IMR-90 (cell line): ENCODE measurements around the gene APLF. TPM values are rescaled to one million over a fixed set of nuclear protein-coding genes. Genes with fewer than 3 reads are reported as not detected.

ENCODE experiments used
- ATAC-seq: fragments of 200-7000 bp; cut with Tn5 transposase; 2 replicates; pipeline ENCODE4 v1.9.1; 2020; ENCODE audit warnings: low read depth, mild to moderate bottlenecking, moderate library complexity
- BruUV-seq: library from RNA; stranded (reverse); fragments of 400-500 nt; replicated peaks from 2 replicates; lab custom pipeline; 2021; lab: Mats Ljungman, UMichigan
- CTCF ChIA-PET: fragments of 300-600 bp; formaldehyde crosslinking; extraction: SDS; loops from one replicate; lab custom pipeline; 2021; ENCODE audit warnings: antibody characterized with exemption; lab: Yijun Ruan, JAX
- POLR2A ChIA-PET: fragments of 300-600 bp; sonication (Branson Sonifier 250); formaldehyde crosslinking; loops from one replicate; lab custom pipeline; 2022; ENCODE audit warnings: antibody characterized with exemption; ENCODE audit not compliant: unreplicated experiment; lab: Charles Lee
- DNase-seq: peaks from one replicate; pipeline ENCODE4 v3.0.0; 2013
- H2AFZ ChIP-seq: replicated peaks from 2 replicates; pipeline ENCODE3; 2013; ENCODE audit warnings: low read length, mild to moderate bottlenecking; ENCODE audit not compliant: poor library complexity
- H2AK5ac ChIP-seq: 2 replicates; pipeline ENCODE4 v1.6.1; 2013; ENCODE audit warnings: low read depth, low read length, inconsistent platforms
- H2AK9ac ChIP-seq: replicated peaks from 2 replicates; pipeline ENCODE3; 2013; ENCODE audit warnings: mild to moderate bottlenecking, low read depth, low read length, moderate library complexity; ENCODE audit not compliant: poor library complexity
- H2BK120ac ChIP-seq: 2 replicates; pipeline ENCODE4 v1.6.1; 2013; ENCODE audit warnings: low read depth, low read length, inconsistent platforms
- H2BK15ac ChIP-seq: 3 replicates; pipeline ENCODE4 v1.6.1; 2013; ENCODE audit warnings: low read depth, low read length, inconsistent platforms
- H2BK20ac ChIP-seq: 2 replicates; pipeline ENCODE4 v1.6.1; 2013; ENCODE audit warnings: low read depth, mild to moderate bottlenecking, inconsistent platforms, low read length, moderate library complexity
- H2BK5ac ChIP-seq: 2 replicates; pipeline ENCODE4 v1.6.1; 2013; ENCODE audit warnings: mild to moderate bottlenecking, low read depth, low read length, inconsistent platforms; ENCODE audit not compliant: poor library complexity, severe bottlenecking
- H3K14ac ChIP-seq: replicated peaks from 2 replicates; pipeline ENCODE4 v1.6.1; 2013; ENCODE audit warnings: low read depth, low read length, inconsistent platforms
- H3K18ac ChIP-seq: 2 replicates; pipeline ENCODE4 v1.6.1; 2013; ENCODE audit warnings: low read depth, low read length, control low read depth
- H3K23ac ChIP-seq: 2 replicates; pipeline ENCODE4 v1.6.1; 2013; ENCODE audit warnings: low read depth, low read length, inconsistent platforms
- H3K27ac ChIP-seq: 2 replicates; pipeline ENCODE4 v1.5.1; 2013; ENCODE audit warnings: mild to moderate bottlenecking, control low read depth, low read length; ENCODE audit not compliant: insufficient read depth
- H3K27me3 ChIP-seq: 2 replicates; pipeline ENCODE4 v1.6.1; 2013; ENCODE audit warnings: low read length; ENCODE audit not compliant: control insufficient read depth, insufficient read depth
- H3K36me3 ChIP-seq: 2 replicates; pipeline ENCODE4 v1.6.1; 2013; ENCODE audit warnings: low read length, mixed read lengths; ENCODE audit not compliant: control insufficient read depth, insufficient read depth
- H3K4ac ChIP-seq: 2 replicates; pipeline ENCODE4 v1.6.1; 2013; ENCODE audit warnings: low read depth, low read length, inconsistent platforms
- H3K4me1 ChIP-seq: 2 replicates; pipeline ENCODE4 v1.6.1; 2013; ENCODE audit warnings: low read length, mixed read lengths; ENCODE audit not compliant: control insufficient read depth, insufficient read depth
- H3K4me2 ChIP-seq: 2 replicates; pipeline ENCODE4 v1.6.1; 2013; ENCODE audit warnings: low read depth, mild to moderate bottlenecking, control low read depth, low read length, moderate library complexity
- H3K4me3 ChIP-seq: 2 replicates; pipeline ENCODE4 v1.5.1; 2013; ENCODE audit warnings: low read depth, mild to moderate bottlenecking, control low read depth, low read length, moderate library complexity; ENCODE audit not compliant: insufficient read depth
- H3K56ac ChIP-seq: 2 replicates; pipeline ENCODE4 v1.6.1; 2013; ENCODE audit warnings: low read length, inconsistent platforms; ENCODE audit not compliant: insufficient read depth; ENCODE audit errors: extremely low read depth
- H3K79me1 ChIP-seq, 2 experiments: 2 replicates each; pipeline ENCODE4 v1.6.1; 2013; ENCODE audit warnings: low read length in 2 of 2, inconsistent platforms in 1 of 2, low read depth in 1 of 2
- H3K9ac ChIP-seq: 2 replicates; pipeline ENCODE4 v1.6.1; 2013; ENCODE audit warnings: low read depth, low read length, control low read depth
- H3K9me1 ChIP-seq: 2 replicates; pipeline ENCODE4 v1.6.1; 2013; ENCODE audit warnings: low read length, inconsistent platforms; ENCODE audit not compliant: insufficient read depth
- H3K9me3 ChIP-seq: 2 replicates; pipeline ENCODE4 v1.6.1; 2013; ENCODE audit warnings: low read length; ENCODE audit not compliant: control insufficient read depth, insufficient read depth
- H4K20me1 ChIP-seq: 2 replicates; pipeline ENCODE4 v1.6.1; 2013; ENCODE audit warnings: low read length, inconsistent platforms; ENCODE audit not compliant: insufficient read depth
- H4K5ac ChIP-seq: 2 replicates; pipeline ENCODE4 v1.6.1; 2013; ENCODE audit warnings: mild to moderate bottlenecking, low read depth, low read length, control low read depth
- H4K8ac ChIP-seq, 2 experiments: 2 replicates each; pipeline ENCODE4 v1.6.1; 2013; ENCODE audit warnings: low read depth in 2 of 2, low read length in 2 of 2, control low read depth in 1 of 2, inconsistent platforms in 1 of 2
- H4K91ac ChIP-seq: 2 replicates; pipeline ENCODE4 v1.6.1; 2013; ENCODE audit warnings: low read depth, low read length, inconsistent platforms; ENCODE audit not compliant: insufficient read depth
- BHLHE40 ChIP-seq: fragments of 150-350 bp; IDR thresholded peaks from 2 replicates; pipeline ENCODE4 v1.6.1; 2016; ENCODE audit warnings: mild to moderate bottlenecking, low read depth, low read length
- CEBPB ChIP-seq: IDR thresholded peaks from 2 replicates; pipeline ENCODE4 v1.6.1; 2012; ENCODE audit warnings: low read depth, low read length, improper control_type of control experiment
- CHD1 ChIP-seq: IDR thresholded peaks from 2 replicates; pipeline ENCODE4 v1.6.1; 2012; ENCODE audit warnings: low read depth, low read length, improper control_type of control experiment
- CTCF ChIP-seq: conservative IDR thresholded peaks from 2 replicates; pipeline ENCODE4 v1.5.1; 2012; ENCODE audit warnings: mild to moderate bottlenecking, low read depth, low read length, improper control_type of control experiment
- ELK1 ChIP-seq: fragments of 150-350 bp; IDR thresholded peaks from 2 replicates; pipeline ENCODE4 v1.6.1; 2016; ENCODE audit warnings: low read depth, mild to moderate bottlenecking, low read length, moderate library complexity, borderline replicate concordance
- FOS ChIP-seq: fragments of 150-350 bp; IDR thresholded peaks from 2 replicates; pipeline ENCODE4 v1.6.1; 2016; ENCODE audit warnings: low read depth, low read length
- MAFK ChIP-seq: IDR thresholded peaks from 2 replicates; pipeline ENCODE4 v1.6.1; 2012; ENCODE audit warnings: low read depth, low read length, improper control_type of control experiment
- MAZ ChIP-seq: IDR thresholded peaks from 2 replicates; pipeline ENCODE4 v1.6.1; 2012; ENCODE audit warnings: low read depth, mild to moderate bottlenecking, low read length, improper control_type of control experiment, moderate library complexity, borderline replicate concordance
- MXI1 ChIP-seq: IDR thresholded peaks from 2 replicates; pipeline ENCODE4 v1.6.1; 2012; ENCODE audit warnings: low read depth, mild to moderate bottlenecking, low read length, moderate library complexity, borderline replicate concordance
- NFE2L2 ChIP-seq: fragments of 150-350 bp; IDR thresholded peaks from 2 replicates; pipeline ENCODE4 v1.6.1; 2016; ENCODE audit warnings: low read depth, mild to moderate bottlenecking, low read length
- POLR2A ChIP-seq: IDR thresholded peaks from 2 replicates; pipeline ENCODE4 v1.6.1; 2012; ENCODE audit warnings: mild to moderate bottlenecking, low read depth, low read length
- RAD21 ChIP-seq: IDR thresholded peaks from 2 replicates; pipeline ENCODE4 v1.6.1; 2012; ENCODE audit warnings: low read length, improper control_type of control experiment
- RCOR1 ChIP-seq: IDR thresholded peaks from 2 replicates; pipeline ENCODE4 v1.6.1; 2012; ENCODE audit warnings: mild to moderate bottlenecking, low read length, improper control_type of control experiment; ENCODE audit not compliant: insufficient replicate concordance
- RFX5 ChIP-seq: IDR thresholded peaks from 2 replicates; pipeline ENCODE4 v1.8.0; 2012; ENCODE audit warnings: low read depth, mild to moderate bottlenecking, low read length, moderate library complexity
- SMC3 ChIP-seq: fragments of 150-350 bp; IDR thresholded peaks from 2 replicates; pipeline ENCODE4 v1.6.1; 2016; ENCODE audit warnings: low read depth, mild to moderate bottlenecking, antibody characterized with exemption, low read length, moderate library complexity
- USF2 ChIP-seq: fragments of 150-350 bp; IDR thresholded peaks from 2 replicates; pipeline ENCODE4 v1.6.1; 2017; ENCODE audit warnings: mild to moderate bottlenecking, antibody characterized with exemption, low read length, low read depth
- WGBS, 2 experiments: methylation state at CpG; one replicate each; pipeline versions ENCODE4 v1.1.5 to v1.1.7; 2013; ENCODE audit warnings: missing lambda C conversion rate in 2 of 2; ENCODE audit not compliant: insufficient read length in 1 of 2; ENCODE audit errors: extremely low coverage in 2 of 2; 5-methylcytosine and 5-hydroxymethylcytosine counted together
- dilution Hi-C: fragments of 300-500 bp; cut with HindIII; formaldehyde crosslinking; loops from one replicate; pipeline ENCODE4 v1.14.3; 2018; ENCODE audit warnings: low sequenced_read_pairs; ENCODE audit not compliant: unreplicated experiment
- in situ Hi-C: fragments of 300-500 bp; cut with MboI; formaldehyde crosslinking; loops from 3 replicates; pipeline ENCODE4 v1.14.3; 2019; ENCODE audit warnings: low sequenced_read_pairs, inconsistent platforms, mixed read lengths
- intact Hi-C: fragments of 100-400 bp; cut with micrococcal nuclease; formaldehyde crosslinking; loops from 2 replicates; pipeline ENCODE4 v1.10.0; 2022
- polyA plus RNA-seq, 3 experiments: library from polyadenylated mRNA; depleted of rRNA; stranded (reverse); fragments of >200 nt; gene quantifications; 2 replicates each; pipeline ENCODE4 v1.2.3, GENCODE V29; 2012; ENCODE audit warnings: low replicate concordance in 1 of 3
- total RNA-seq: library from RNA; depleted of rRNA; stranded (reverse); fragments of >200 nt; gene quantifications from 2 replicates; pipeline ENCODE4 v1.2.3, GENCODE V29; 2012

APLF gene
- total and polyA plus RNA-seq, 2 of the 4 experiments (the other 2 are of a cell fraction): 1.5 to 2.3 TPM

GRCh38 chr2:68418419-68418818 lies 49.0 kb upstream of the APLF start:
- Histone ChIP-seq H3K4me2 (no peak overlapping the region), H3K27ac (no peak overlapping the region), H3K9me3 (no peaks in the 10 kb centered on the region), H3K18ac (no peak overlapping the region), H3K79me1 (no peaks in the 10 kb centered on the region), H3K4ac (no peak overlapping the region), H3K36me3 (no peaks in the 10 kb centered on the region), H3K27me3 (peaks cover 47% of the 10 kb centered on the region), H2BK20ac (no peak overlapping the region), H3K9me1 (no peaks in the 10 kb centered on the region), H3K4me1 (no peaks in the 10 kb centered on the region), H4K8ac (no peak overlapping the region), H2AK5ac (no peak overlapping the region), H3K9ac (no peak overlapping the region), H3K4me3 (no peak overlapping the region), H2BK120ac (no peak overlapping the region), H4K20me1 (no peaks in the 10 kb centered on the region), H2AK9ac (no peak overlapping the region), H3K56ac (no peak overlapping the region), H3K23ac (no peak overlapping the region), H3K14ac (no peak overlapping the region), H2BK5ac (no peak overlapping the region), H4K91ac (no peak overlapping the region), H2BK15ac (no peak overlapping the region), H4K5ac (no peak overlapping the region), H2AFZ (no peak overlapping the region)
- CTCF ChIA-PET: no interaction called here
- ATAC-seq: no peak
- POLR2A ChIA-PET: no interaction called here
- no peak for DNase-seq
- TF ChIP-seq MAFK (no peak), MAZ (no peak), MXI1 (no peak), RCOR1 (no peak), RFX5 (no peak), ELK1 (no peak), SMC3 (no peak), USF2 (no peak), CEBPB (no peak), NFE2L2 (no peak), CHD1 (no peak), POLR2A (no peak), RAD21 (no peak), FOS (no peak), BHLHE40 (no peak), CTCF (no peak)
- no CpG with 5 or more reads among the region's 1 CpG for WGBS, 2 experiments
- dilution Hi-C loops (no loop called here), intact Hi-C loops (no loop called here), in situ Hi-C loops (no loop called here)
- no TSS peak for BruUV-seq
